AG09309 (cell line): ENCODE measurements around the gene SFMBT2.

Experiments used
- DNase-seq: peaks from one replicate; pipeline ENCODE4 v3.0.0-alpha.2; 2010; ENCODE audit warnings: low read depth
- H3K4me3 ChIP-seq: 2 replicates; pipeline ENCODE4 v1.5.1; 2011; ENCODE audit warnings: mild to moderate bottlenecking, low read depth, low read length, moderate library complexity; ENCODE audit not compliant: control insufficient read depth
- CTCF ChIP-seq: IDR thresholded peaks from 2 replicates; pipeline ENCODE4 v1.5.1; 2011; ENCODE audit warnings: mild to moderate bottlenecking, low read depth, low read length, inconsistent platforms; ENCODE audit not compliant: insufficient read depth, control insufficient read depth; ENCODE audit errors: missing control alignments

SFMBT2 gene

GRCh38 chr10:7281429-7281828, 129.4 kb downstream of the SFMBT2 start:
- no peak overlapping the region for H3K4me3 ChIP-seq
- DNase-seq, result no peak
- no peak for TF ChIP-seq CTCF

- no peak for DNase-seq
- H3K4me3 ChIP-seq, result no peak overlapping the region
- no peak for TF ChIP-seq CTCF
Measured at GRCh38 chr10:7279303-7279702, 131.5 kb downstream of the SFMBT2 start.

- TF ChIP-seq CTCF, result no peak
- no peak for DNase-seq
- H3K4me3 ChIP-seq, result no peak overlapping the region
Measured at GRCh38 chr10:7277867-7278266, 133.0 kb downstream of the SFMBT2 start.

- DNase-seq, result no peak
- no peak overlapping the region for H3K4me3 ChIP-seq
- no peak for TF ChIP-seq CTCF
Measured at GRCh38 chr10:7277432-7277831, 133.4 kb downstream of the SFMBT2 start.

GRCh38 chr10:7275761-7276440, 134.9 kb downstream of the SFMBT2 start:
- TF ChIP-seq CTCF, result no peak
- H3K4me3 ChIP-seq, result no peak overlapping the region
- DNase-seq, result no peak

- DNase-seq, result no peak
- TF ChIP-seq CTCF, result no peak
- H3K4me3 ChIP-seq, result no peak overlapping the region
Measured at GRCh38 chr10:7274293-7274692, 136.5 kb downstream of the SFMBT2 start.

- no peak for DNase-seq
- no peak for TF ChIP-seq CTCF
- H3K4me3 ChIP-seq, result no peak overlapping the region
Measured at GRCh38 chr10:7272008-7272407, 138.8 kb downstream of the SFMBT2 start.
